ENCODE results near the gene RETREG2.

The RETREG2 gene

GRCh38 chr2:219177552-219178376 lies at the start of gene RETREG2:
Gene RETREG2 (plus strand): TSS chr2:219178275. CDS start chr2:219178353, 78 bp downstream.
- DNase-seq = peak; percentile 87

- DNase-seq = no peak
These were observed 49.7 kb upstream of the RETREG2 start for GRCh38 chr2:219128396-219128795.

DNA sequence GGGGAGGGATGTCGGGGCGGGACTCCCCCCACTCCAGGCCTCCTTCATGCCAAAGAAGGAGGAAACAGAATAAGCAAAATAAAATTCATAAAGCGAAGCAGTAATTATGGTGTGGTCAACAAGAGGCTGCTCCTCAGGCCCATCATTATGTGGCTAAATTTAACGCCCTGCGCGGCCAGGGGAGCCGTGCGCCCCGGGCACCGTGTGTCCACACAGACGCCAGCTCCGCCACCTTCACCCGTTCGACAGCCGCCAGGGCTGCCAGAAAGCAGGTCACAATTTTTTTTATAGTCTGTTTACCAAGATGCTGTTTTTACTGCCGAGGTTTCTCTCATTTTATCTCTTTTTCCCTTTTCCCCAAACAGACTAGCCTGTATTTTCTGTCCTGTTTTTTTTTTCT lies 48.5 kb upstream of the RETREG2 start:
- no peak for DNase-seq

DNA sequence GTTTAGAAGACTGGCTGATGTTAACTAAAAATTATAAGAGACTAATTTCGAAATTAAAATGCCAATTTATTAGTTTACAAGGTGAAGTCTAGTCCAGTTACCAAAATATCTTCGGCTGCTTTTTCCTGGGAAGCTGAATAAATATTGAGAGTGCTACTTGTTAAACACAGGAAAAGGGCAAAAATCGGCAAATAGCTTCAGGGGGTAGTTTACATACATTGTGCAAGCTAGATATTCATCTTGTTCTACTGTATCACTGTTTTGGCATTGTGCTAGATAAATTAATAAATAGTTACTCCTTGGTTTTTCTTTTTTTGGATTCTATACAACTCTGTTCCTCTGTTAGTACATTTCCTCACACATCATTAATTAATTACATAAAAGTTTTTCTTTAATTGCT lies 46.7 kb upstream of the RETREG2 start:
- DNase-seq = no peak

- no peak for DNase-seq
These were observed 46.3 kb upstream of the RETREG2 start for GRCh38 chr2:219131744-219132143.

- DNase-seq = no peak
These were observed 44.1 kb upstream of the RETREG2 start for GRCh38 chr2:219133976-219134375.

- DNase-seq = no peak
These were observed 37.4 kb upstream of the RETREG2 start for GRCh38 chr2:219140722-219141121.

DNA sequence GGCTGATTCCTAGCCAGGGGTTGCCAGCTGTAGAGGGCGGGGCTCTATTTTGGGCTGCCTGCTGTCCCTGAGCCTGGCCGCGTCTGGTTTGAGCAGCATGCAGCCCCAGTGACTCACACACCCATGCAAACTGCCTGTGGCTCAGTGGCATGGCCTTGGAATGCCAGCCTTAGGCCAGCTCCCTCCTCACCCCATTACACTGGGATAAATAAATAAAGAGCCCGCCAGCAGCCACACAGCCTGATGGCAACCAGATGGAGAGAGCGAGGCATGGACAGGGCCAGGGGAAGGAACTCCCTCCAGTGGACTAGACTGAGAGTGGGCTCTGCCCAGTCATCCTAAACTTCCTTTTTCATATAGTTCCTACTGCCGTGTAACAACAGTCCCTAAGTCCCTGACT lies 35.7 kb upstream of the RETREG2 start:
- DNase-seq = no peak

DNA sequence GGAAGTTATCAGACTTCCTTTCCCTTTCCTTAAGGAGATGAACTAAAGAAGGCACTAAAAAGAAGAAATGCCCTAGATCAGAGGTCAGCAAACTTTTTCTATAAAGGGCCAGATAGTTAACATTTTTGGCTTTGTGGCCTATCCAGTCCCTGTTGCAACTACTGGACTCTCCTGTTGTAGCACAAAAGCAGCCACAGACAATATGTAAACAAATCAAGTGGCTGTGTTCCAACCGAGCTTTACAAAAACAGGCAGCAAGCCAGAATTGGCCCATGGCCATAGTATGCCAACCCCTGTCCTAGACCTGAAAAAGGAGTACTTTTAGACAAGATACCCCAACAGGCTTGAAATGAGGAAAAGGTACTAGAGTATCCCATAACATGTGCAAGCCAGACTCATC lies 28.4 kb upstream of the RETREG2 start:
- DNase-seq = no peak

DNA sequence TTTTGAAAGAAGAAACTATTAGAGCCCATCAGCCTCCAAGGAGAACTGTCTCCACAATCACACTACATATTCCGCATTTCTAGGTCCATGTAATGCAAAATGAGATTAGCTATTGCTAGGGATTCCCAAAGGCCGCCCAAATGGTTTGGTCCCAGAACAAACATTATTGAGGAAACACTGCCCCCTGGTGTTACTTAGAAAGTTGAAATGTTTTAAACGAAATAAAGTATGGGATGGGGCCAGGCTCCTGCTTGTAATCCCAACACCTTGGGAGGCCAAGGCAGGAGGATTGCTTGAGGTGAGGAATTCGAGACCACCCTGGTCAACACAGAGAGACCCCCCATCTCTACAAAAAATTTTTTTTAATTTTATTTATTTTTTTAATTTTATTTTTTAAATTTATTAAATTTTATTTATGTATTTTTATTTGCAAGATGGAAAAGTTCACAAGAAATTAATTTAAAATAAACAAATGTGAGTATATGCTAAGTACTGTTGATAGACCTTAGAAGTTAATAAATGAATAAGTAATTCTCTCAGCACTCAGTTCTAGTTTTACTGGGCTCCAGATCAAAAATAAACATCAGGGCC lies 22.9 kb upstream of the RETREG2 start:
- peak; percentile 71 for DNase-seq

DNA sequence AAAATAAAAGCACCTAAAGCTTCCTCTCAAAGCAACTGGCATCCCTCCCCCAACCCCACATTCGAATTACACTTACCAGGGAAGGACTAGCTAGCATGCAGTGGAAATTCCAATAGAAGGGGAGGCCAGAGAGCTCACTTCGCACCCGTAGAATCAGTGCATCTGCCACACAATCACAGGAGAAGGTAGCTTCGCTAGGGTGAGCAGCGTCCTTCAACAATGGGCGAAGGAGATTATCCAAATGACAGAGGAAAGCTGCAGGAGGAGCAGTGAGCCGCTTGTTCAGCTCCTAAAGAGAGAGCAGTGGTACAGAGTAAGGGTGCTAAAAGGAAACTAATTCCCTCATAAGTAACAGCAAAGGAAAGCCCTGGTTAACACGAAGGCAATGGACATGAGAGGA lies 20.7 kb upstream of the RETREG2 start:
- no peak for DNase-seq

DNA sequence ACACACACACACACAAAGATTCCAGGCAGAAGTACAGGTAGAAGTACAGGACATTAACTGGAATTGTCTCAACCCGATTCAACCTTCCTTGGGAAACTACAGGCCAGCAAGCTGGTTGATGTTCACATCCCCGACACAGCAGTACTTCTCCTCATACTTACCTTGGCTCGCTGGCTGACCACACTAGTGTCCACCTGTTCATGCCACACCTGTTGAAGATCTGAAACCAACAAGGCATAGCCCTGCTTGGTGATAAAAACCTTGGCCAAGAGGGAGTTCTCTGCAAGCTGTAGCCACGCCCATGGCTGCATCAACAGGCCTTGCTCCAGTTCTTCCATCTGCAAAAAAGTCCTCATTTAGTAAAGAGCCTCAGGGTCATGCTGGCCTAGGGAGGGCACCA lies 20.1 kb upstream of the RETREG2 start:
- no peak for DNase-seq

GRCh38 chr2:219158586-219158985 lies 19.5 kb upstream of the RETREG2 start:
- DNase-seq = no peak

DNA sequence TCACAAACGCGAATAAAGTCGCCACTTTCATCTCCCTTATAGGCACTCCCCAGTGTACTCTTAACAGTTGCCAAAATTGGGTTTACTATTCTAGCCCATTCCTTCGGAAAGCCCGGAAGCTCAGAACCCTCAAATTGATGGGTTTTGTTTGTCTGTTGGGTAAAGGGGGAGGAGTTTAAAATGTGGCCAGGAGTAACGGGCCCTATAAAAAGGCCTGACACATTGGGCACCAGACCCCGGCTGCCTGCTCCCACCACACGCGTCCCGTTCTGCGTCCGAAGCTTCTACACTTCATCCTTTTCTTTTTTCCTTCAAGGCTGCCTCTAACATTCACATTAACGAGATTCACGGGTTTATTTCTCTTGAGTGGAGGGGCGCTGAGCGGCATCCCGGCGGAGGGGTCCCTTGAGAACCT lies 18.3 kb upstream of the RETREG2 start:
- no peak for DNase-seq

GRCh38 chr2:219160186-219161017 lies 17.7 kb upstream of the RETREG2 start, which contains the start of gene NHEJ1:
Gene NHEJ1 (minus strand): TSS chr2:219160815. CDS start chr2:219158362, 2,453 bp downstream.
- peak; percentile 96 for DNase-seq

DNA sequence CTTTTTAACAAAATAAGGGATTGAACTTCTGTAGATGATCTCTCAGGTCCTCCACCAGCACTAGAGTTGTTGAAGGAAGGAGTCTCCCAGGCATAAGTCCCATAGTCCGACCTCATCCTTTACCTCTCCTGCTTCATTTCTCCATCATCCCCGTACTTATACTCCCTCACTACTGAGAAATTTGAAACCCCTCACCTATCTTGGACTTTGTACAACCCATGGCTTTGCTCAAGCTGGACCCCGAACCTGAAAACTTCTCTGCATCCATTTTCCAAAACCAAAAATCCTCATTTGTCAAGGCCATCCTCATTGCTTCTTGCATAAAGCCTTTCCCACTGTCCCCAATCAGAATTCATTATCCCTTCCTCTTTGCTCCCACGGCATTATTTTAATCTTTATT lies 17.0 kb upstream of the RETREG2 start:
- no peak for DNase-seq

DNA sequence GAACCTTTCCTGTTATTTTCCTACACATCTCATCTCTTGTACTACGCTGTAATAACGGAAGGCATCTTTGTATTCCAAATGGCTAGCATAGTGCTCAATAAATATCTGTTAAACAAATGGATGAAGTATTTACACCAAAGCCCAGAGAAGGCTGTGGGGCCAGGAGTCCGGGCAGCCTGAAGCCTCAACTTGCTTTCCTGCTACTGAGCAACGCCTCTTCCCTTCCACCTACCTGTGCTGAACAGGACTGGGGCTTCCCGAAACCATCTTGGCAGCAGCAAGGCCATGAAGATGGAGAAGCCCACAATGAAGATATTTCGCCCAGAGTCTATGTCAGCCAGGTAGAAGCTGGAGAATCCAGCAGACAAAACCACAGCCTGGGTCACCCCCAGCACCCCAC lies 14.9 kb upstream of the RETREG2 start:
- no peak for DNase-seq

DNA sequence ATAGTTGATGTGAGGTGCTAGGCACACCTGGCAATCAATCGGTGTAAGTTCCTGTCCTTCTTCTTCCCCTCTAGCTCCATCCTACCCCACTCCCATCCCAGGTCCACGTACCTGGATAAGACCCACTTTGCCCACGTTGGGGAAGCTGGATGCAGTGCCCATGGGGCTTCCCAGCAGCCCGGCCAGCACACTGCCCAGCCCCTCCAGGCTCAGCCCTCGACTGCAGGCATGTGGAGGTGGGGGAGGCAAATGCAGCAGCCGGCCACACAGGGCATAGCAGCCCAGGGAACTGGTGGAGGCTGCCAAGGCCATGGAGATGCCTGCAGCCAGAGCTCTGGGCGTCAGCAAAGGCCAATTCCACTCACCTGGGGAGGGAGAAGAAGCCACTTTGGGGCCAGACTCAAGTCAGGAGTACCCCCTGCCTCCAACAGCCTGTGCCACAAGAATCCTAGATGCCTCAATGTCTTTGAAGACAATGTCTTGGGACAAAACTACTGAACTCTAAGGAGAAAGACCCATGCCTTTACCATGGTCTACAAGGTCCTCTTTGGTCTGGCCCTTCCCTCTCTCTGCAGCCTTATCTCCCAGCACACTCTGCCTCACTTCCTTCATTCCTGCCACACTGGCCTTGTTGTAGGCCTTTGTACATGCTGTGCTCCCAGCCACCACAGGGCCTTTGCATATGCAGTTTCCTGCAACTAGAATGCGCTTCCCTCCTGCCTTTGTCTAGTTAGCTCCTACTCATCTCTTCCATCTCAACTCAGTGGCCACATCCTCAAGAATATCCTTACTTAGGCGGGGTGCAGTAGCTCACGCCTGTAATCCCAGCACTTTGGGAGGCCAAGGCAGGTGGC lies 12.8 kb upstream of the RETREG2 start:
- no peak for DNase-seq

DNA sequence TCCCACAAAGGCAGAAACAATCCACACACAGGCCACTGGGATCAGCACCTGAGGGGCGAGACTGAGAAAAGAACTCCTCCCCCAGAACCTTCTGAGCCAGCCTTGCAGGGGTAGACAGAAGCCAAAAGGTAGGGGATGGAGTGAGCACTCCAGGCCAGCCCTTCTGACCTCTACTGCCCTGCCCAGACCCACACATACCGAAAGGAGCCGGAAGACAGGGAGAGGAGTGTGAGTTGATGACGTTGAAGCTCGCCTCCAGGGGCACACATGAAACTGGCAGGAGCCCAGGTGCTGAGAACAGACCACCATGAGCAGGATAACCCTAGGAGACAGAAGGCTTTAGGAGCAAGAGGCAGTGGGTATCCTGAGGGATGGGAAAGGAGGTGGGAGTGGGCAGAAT lies 10.1 kb upstream of the RETREG2 start:
- no peak for DNase-seq

DNA sequence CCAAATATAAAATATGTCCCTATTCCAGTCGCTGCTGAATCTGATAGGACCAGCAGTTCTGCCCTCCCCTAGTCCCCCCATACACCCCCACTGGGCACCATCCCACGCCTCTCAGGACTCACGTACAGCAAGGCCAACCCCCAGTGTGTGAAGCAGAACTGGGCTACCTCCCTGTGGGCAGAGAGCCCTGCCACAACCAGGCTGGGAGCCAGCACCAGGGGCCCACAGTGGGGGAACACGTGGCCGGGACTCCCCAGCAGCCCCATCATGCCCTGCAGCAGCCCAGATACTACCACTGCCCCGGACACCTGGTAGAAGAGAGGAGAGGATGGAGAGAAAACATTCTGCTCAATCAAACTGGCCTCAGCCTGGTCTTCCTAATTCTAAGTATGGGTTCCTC lies 9.5 kb upstream of the RETREG2 start:
- no peak for DNase-seq

DNA sequence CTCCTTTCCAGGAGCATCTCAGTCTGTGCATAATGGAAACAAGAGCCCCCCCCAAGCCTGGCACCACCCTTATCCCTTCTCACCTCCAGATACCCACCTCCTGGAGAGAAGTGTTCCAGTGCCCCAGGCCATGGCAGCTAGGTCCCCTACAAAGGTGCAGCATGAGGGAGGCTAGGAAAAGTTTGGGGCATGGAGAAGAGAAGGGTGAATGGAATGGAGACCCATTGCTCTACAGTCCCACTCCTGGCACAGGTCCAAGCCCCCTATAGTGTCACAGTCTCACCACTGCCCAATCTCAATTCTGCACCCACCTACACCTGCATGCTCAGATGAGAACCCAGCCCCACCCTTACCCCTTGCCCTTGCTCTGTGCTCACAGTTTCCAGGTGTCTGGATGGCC lies 9.1 kb upstream of the RETREG2 start:
- no peak for DNase-seq

DNA sequence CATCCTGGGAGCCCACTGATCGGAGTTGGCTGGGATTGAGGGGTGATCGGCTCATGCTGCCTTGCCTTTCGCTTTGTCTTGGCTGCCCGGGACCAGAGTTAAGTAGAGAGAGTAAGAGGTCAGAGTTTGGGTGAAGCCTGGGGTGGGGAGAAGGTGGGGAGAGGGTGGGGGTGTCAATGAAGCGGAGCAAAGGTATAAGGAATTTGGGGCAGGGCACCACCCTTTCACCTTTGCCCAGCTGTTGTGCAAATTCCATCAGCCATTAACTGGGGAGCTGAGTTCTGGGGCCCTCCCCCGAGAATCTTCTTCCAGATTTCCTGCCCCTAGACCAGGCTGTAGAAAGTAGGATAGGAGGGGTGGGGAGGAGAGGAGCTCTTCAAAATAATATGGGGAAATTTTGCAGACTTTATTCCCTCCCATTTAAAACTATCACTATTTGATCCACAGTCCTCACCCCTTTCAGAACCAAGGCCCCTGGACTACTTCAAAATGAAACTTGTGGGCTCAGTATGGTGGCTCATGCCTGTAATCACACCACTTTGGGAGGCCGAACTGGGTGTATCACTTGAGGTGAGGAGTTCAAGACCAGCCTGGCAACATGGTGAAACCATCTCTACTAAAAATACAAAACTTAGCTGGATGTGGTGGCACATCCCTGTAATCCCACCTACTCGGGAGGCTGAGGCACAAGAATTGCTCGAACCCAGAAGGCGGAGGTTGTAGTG lies 8.0 kb upstream of the RETREG2 start, which contains the start of gene SLC23A3:
TSS of gene SLC23A3 (minus strand) at position 100 of the 725 bp plus-strand sequence. CDS start at position 55, 45 bp downstream.
- DNase-seq = peak; percentile 36
